Inflammatory macrophage treated with lipopolysaccharide for 1 hour (primary cell): Measurements from ENCODE around the gene ZNF724.

Source experiments
- DNase-seq, 2 donors: peaks; one replicate each; pipeline ENCODE4 v3.0.0-alpha.2; 2020 to 2022

The ZNF724 gene

DNA sequence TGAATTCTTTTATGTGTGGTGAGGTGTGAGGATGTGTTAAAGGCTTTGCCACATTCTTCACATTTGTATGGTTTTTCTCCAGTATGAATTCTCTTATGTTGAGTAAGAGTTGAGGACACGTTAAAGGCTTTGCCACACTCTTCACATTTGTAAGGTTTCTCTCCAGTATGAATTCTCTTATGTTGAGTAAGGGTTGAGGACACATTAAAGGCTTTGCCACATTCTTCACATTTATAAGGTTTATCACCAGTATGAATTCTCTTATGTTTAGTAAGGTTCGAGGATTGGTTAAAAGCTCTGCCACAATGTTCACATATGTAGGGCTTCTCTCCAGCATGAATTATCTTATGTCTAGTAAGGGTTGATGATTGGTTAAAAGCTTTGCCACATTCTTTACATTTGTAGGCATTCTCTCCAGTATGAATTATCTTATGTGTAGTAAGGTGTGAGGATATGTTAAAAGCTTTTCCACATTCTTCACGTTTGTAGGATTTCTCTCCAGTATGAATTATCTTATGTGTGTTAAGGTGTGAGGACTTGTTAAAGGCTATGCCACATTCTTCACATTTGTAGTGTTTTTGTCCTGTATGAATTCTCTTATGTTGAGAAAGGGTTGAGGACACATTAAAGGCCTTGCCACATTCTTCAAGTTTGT is 27.1 kb downstream of the ZNF724 start:
- no peak for DNase-seq

DNA sequence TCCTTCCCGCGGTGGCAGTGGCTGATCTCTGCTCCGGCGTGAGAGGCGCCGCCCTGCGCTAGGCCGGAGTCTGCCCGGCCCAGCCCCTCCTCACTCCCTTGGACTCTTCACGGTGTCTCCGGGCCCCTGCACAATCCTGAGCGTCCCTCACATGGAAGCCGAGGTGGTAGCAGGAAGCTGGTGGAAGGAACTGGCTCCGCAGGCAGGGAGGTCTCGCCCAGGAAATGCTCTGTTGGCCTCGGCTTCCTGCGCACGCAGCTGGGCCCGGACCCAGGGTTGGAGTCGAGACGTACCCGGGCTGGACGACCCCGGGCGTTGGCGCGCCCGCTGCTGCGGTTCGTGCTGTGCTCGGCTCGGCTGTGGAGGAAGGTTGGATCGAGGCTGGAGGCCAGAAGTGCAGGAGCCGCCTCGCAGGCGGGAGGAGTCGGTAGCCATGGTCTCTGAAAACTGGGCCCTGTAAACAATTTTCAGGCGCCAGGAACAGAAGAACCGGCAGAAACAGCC is 46.3 kb downstream of the ZNF724 start:
- no peak for DNase-seq

DNA sequence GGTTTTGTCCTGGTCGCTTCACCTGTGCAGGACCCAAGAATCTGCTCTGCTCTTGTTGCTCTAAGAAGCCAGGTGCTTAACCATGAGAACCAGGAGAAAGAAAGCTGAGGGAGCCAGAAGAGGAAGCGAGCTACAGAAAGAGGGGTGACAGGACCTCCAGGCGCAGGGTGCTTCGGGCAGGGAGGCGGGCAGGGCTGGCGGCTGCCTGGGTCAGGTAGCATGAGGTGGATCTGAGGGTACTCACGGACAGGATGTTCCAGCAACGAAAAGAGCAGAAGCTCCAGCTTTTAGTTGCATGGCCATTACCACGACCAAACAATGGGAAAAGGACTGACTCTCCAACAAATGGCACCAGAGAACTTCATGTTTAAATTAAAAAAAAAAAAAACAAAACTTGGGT is 59.9 kb downstream of the ZNF724 start:
- DNase-seq, result no peak

DNA sequence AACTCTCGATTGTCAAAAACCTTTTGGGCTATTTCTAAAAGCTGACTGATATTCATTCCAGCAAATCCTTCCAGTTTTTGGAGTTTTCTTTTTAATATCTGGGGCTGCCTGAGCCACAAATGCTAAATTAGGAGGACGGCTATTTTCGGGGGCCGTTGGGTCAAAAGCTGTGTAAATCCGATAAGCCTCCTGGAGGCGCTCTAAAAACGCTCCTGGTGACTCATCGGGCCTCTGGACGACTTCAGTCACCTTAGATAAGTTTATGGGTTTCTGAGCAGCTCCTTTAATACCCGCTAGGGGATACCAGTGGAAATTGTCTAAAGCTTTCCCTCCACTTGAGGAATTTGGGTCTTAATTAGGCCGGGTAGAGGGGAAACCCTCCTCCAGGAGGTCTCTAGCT is 66.9 kb downstream of the ZNF724 start:
- DNase-seq, result no peak
